HFF-Myc (cell line): Measurements from ENCODE around the gene PHGDH.
A peak's percentile ranks its signal among the peaks of the same experiment; 100 is the strongest.

Source experiments
- DNase-seq: peaks from one replicate; pipeline ENCODE4 v3.0.0-alpha.2; 2011; ENCODE audit warnings: low read depth; ENCODE audit errors: extremely low read depth
- H3K4me3 ChIP-seq: replicated peaks from 2 replicates; pipeline ENCODE4 v1.5.1; 2011; ENCODE audit warnings: low read depth, mild to moderate bottlenecking, control low read depth, low read length
- CTCF ChIP-seq: IDR thresholded peaks from 2 replicates; pipeline ENCODE4 v1.5.1; 2012; ENCODE audit warnings: mild to moderate bottlenecking, low read depth, low read length, control low read depth; ENCODE audit errors: missing control alignments

Gene PHGDH

GRCh38 chr1:119711804-119712341 is at the start of gene PHGDH:
Gene PHGDH (plus strand): TSS chr1:119711934. CDS start chr1:119712023, 89 bp downstream.
- no peak for TF ChIP-seq CTCF
- DNase-seq = peak; percentile 64
- peak within 1 kb of the TSS; percentile 95 for H3K4me3 ChIP-seq

GRCh38 chr1:119662034-119662437 is 49.7 kb upstream of the PHGDH start:
- no peak for DNase-seq
- no peak overlapping the region for H3K4me3 ChIP-seq
- TF ChIP-seq CTCF = no peak

GRCh38 chr1:119664067-119664466 is 47.7 kb upstream of the PHGDH start:
- no peak overlapping the region for H3K4me3 ChIP-seq
- no peak for TF ChIP-seq CTCF
- no peak for DNase-seq

GRCh38 chr1:119667173-119667572 is 44.6 kb upstream of the PHGDH start:
- DNase-seq = no peak
- no peak overlapping the region for H3K4me3 ChIP-seq
- TF ChIP-seq CTCF = no peak

GRCh38 chr1:119670898-119671297 is 40.8 kb upstream of the PHGDH start:
- H3K4me3 ChIP-seq = no peak overlapping the region
- no peak for TF ChIP-seq CTCF
- DNase-seq = no peak

- H3K4me3 ChIP-seq = no peak overlapping the region
- TF ChIP-seq CTCF = no peak
- DNase-seq = no peak
Measured at GRCh38 chr1:119673171-119673940, 38.4 kb upstream of the PHGDH start.
